ENCODE results near the gene AIG1. TPM values are rescaled to one million over a fixed set of nuclear protein-coding genes. Genes with fewer than 3 reads are reported as not detected.
"Not testable (repeated sequence)": the region's sequence is repeated elsewhere in the genome, so short reads cannot be mapped to it uniquely, and the experiment has no call there.

Gene AIG1
- total and polyA plus RNA-seq, 2 donors, result 30.7 to 35.6 TPM

- DNase-seq (ENCODE audit: extremely low spot score), result no peak
- Histone ChIP-seq H3K4me1 (ENCODE audit: insufficient read depth) (no peaks in the 10 kb centered on the region), H3K27ac (ENCODE audit: low read depth) (no peak overlapping the region), H3K36me3 (ENCODE audit: insufficient read depth) (no peaks in the 10 kb centered on the region), H3K4me3 (ENCODE audit: low read depth, low read length) (no peak overlapping the region)
- WGBS, result 80% methylated on average over 2 of the region's 2 CpGs
Measured at GRCh38 chr6:143040018-143040417, 20.7 kb upstream of the AIG1 start.

DNA sequence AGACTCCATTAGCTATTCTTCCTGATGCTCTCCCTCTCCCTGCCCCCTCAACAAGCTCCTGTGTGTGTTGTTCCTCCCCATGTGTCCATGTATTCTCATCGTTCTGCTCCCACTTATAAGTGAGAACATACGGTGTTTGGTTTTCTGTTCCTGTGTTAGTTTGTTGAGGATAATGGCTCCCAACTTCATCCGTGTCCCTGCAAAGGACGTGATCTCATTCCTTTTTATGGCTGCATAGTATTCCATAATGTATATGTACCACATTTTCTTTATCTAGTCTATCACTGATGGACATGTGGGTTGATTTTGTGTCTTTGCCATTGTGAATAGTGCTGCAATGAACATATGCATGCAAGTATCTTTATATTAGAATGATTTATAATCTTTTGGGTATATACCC lies 16.3 kb upstream of the AIG1 start:
- not testable (repeated sequence) for H3K4me3 ChIP-seq (ENCODE audit: low read depth, low read length); H3K27ac ChIP-seq (ENCODE audit: low read depth); H3K4me1 ChIP-seq (ENCODE audit: insufficient read depth); DNase-seq (ENCODE audit: extremely low spot score); H3K36me3 ChIP-seq (ENCODE audit: insufficient read depth)
- WGBS, result 93% methylated on average over 4 of the region's 4 CpGs

GRCh38 chr6:143049611-143050010 lies 11.1 kb upstream of the AIG1 start:
- WGBS, result 91% methylated on average over 10 of the region's 10 CpGs
- Histone ChIP-seq H3K36me3 (ENCODE audit: insufficient read depth) (no peaks in the 10 kb centered on the region), H3K4me3 (ENCODE audit: low read depth, low read length) (no peak overlapping the region), H3K4me1 (ENCODE audit: insufficient read depth) (no peaks in the 10 kb centered on the region), H3K27ac (ENCODE audit: low read depth) (no peak overlapping the region)
- DNase-seq (ENCODE audit: extremely low spot score), result no peak

GRCh38 chr6:143050509-143050908 lies 10.2 kb upstream of the AIG1 start:
- no peaks in the 10 kb centered on the region for H3K36me3 ChIP-seq (ENCODE audit: insufficient read depth)
- no peak for DNase-seq (ENCODE audit: extremely low spot score)
- H3K27ac ChIP-seq (ENCODE audit: low read depth), result no peak overlapping the region
- 92% methylated on average over 2 of the region's 2 CpGs for WGBS
- no peaks in the 10 kb centered on the region for H3K4me1 ChIP-seq (ENCODE audit: insufficient read depth)
- no peak overlapping the region for H3K4me3 ChIP-seq (ENCODE audit: low read depth, low read length)

- WGBS, result 62% methylated on average over 5 of the region's 5 CpGs
Measured at GRCh38 chr6:143052282-143052681, 8.4 kb upstream of the AIG1 start.

GRCh38 chr6:143053856-143054255 lies 6.8 kb upstream of the AIG1 start:
- no peaks in the 10 kb centered on the region for H3K36me3 ChIP-seq (ENCODE audit: insufficient read depth)
- no peak overlapping the region for H3K4me3 ChIP-seq (ENCODE audit: low read depth, low read length)
- 90% methylated on average over 3 of the region's 3 CpGs for WGBS
- H3K27ac ChIP-seq (ENCODE audit: low read depth), result no peak overlapping the region
- DNase-seq (ENCODE audit: extremely low spot score), result no peak
- H3K4me1 ChIP-seq (ENCODE audit: insufficient read depth), result no peaks in the 10 kb centered on the region

More at GRCh38 chr6:143052282-143052681, 8.4 kb upstream of the AIG1 start:
- Histone ChIP-seq H3K36me3 (ENCODE audit: insufficient read depth) (no peaks in the 10 kb centered on the region), H3K27ac (ENCODE audit: low read depth) (no peak overlapping the region), H3K4me3 (ENCODE audit: low read depth, low read length) (no peak overlapping the region), H3K4me1 (ENCODE audit: insufficient read depth) (no peaks in the 10 kb centered on the region)
- no peak for DNase-seq (ENCODE audit: extremely low spot score)

- no peak for DNase-seq (ENCODE audit: extremely low spot score)
- H3K4me3 ChIP-seq (ENCODE audit: low read depth, low read length), result no peak overlapping the region
- H3K27ac ChIP-seq (ENCODE audit: low read depth), result no peak overlapping the region
- no peaks in the 10 kb centered on the region for H3K36me3 ChIP-seq (ENCODE audit: insufficient read depth)
- H3K4me1 ChIP-seq (ENCODE audit: insufficient read depth), result no peaks in the 10 kb centered on the region
- WGBS, result 95% methylated on average over 2 of the region's 2 CpGs
Measured at GRCh38 chr6:143054329-143054728, 6.4 kb upstream of the AIG1 start.

GRCh38 chr6:143055213-143055612 lies 5.5 kb upstream of the AIG1 start:
- DNase-seq (ENCODE audit: extremely low spot score), result no peak
- WGBS, result 88% methylated on average over 2 of the region's 2 CpGs
- H3K4me1 ChIP-seq (ENCODE audit: insufficient read depth), result no peaks in the 10 kb centered on the region
- no peaks in the 10 kb centered on the region for H3K36me3 ChIP-seq (ENCODE audit: insufficient read depth)
- H3K4me3 ChIP-seq (ENCODE audit: low read depth, low read length), result no peak overlapping the region
- no peak overlapping the region for H3K27ac ChIP-seq (ENCODE audit: low read depth)

GRCh38 chr6:143055891-143056290 lies 4.8 kb upstream of the AIG1 start:
- DNase-seq (ENCODE audit: extremely low spot score), result no peak
- Histone ChIP-seq H3K36me3 (ENCODE audit: insufficient read depth) (no peaks in the 10 kb centered on the region), H3K4me1 (ENCODE audit: insufficient read depth) (no peaks in the 10 kb centered on the region), H3K27ac (ENCODE audit: low read depth) (no peak overlapping the region), H3K4me3 (ENCODE audit: low read depth, low read length) (no peak overlapping the region)
- 83% methylated on average over 4 of the region's 4 CpGs for WGBS

DNA sequence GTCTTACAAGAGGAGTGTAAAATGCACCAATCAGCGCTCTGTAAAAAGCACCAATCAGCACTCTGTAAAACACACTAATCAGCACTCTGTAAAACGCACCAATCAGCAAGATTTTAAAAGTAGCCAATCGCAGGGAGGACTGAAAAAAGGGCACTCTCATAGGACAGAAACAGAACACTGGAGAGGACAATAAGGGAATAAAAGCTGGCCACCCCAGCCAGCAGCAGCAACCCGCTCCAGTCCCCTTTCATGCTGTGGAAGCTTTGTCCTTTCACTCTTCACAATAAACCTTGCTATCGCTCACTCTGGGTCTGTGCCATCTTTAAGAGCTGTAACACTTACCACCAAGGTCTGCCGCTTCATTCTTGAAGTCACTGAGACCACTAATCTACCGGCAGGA lies 1.7 kb upstream of the AIG1 start:
- DNase-seq (ENCODE audit: extremely low spot score), result no peak
- no peak overlapping the region for H3K4me3 ChIP-seq (ENCODE audit: low read depth, low read length)
- H3K36me3 ChIP-seq (ENCODE audit: insufficient read depth), result no peaks in the 10 kb centered on the region
- WGBS, result 94% methylated on average over 7 of the region's 7 CpGs
- no peaks in the 10 kb centered on the region for H3K4me1 ChIP-seq (ENCODE audit: insufficient read depth)
- no peak overlapping the region for H3K27ac ChIP-seq (ENCODE audit: low read depth)

DNA sequence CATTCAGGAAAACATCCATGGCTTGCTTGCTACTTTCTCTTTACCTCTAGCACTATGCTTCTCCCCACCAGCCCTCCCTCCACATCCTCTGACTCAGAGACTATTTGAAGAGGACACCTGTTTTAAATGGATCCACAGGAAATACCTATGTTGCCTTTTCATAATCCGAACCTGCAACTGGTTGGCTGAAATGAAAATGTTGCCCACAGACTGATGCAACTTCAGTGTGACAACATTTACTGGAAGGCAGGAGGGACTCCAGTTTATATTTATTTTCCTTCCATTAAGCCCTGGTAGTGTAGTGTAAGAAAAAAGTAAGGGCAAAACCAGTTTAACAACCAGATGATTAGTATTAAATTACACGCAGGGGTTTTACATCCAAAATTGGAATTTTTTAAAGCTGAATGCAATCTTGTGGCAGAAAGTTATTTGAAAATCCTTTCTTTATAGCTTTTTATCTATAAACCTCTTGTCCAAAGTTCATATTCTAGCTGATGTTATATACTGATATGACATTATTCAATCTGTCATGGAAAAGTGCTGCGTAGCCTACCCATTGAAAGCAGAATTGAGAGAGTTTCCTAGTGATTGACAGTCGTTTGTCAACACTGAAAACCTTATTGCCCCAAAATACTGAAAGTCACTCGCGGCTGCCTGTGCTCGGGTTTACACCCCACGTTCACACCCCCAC lies 881 bp upstream of the AIG1 start:
- Histone ChIP-seq H3K4me1 (ENCODE audit: insufficient read depth) (no peaks in the 10 kb centered on the region), H3K27ac (ENCODE audit: low read depth) (peak overlapping the region; percentile 96), H3K4me3 (ENCODE audit: low read depth, low read length) (peak overlapping the region; percentile 92), H3K36me3 (ENCODE audit: insufficient read depth) (no peaks in the 10 kb centered on the region)
- DNase-seq (ENCODE audit: extremely low spot score), result peak; percentile 39
- WGBS, result 10% methylated on average over 8 of the region's 8 CpGs

DNA sequence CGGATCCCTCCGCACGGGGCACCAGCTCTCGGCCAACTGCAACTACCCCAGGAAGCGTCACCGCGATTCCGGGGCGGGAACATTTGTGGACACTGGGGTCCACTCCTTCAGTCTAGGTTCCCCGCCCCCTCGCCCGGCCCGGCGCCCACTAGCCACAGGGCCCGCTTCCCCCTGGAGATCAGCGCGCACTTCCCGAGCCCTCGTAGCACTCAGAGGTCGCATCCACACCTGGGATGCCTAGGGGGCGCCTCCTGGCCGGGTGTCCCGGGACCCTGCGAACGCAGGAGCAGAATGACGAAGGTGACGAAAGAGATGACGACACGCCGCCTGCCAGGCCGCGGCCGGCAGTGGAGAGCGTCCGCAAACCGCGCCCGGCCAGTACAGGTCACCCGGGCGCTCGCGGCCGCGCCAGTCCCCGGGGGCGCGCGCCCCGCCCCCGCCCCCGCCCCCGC lies 309 bp upstream of the AIG1 start:
- H3K4me1 ChIP-seq (ENCODE audit: insufficient read depth), result peaks cover 1% of the 10 kb centered on the region
- peak overlapping the region; percentile 96 for H3K27ac ChIP-seq (ENCODE audit: low read depth)
- under 1% methylated on average over 52 of the region's 52 CpGs for WGBS
- H3K36me3 ChIP-seq (ENCODE audit: insufficient read depth), result no peaks in the 10 kb centered on the region
- DNase-seq (ENCODE audit: extremely low spot score), result peak; percentile 52
- H3K4me3 ChIP-seq (ENCODE audit: low read depth, low read length), result peak overlapping the region; percentile 92

- Histone ChIP-seq H3K36me3 (ENCODE audit: insufficient read depth) (no peaks in the 10 kb centered on the region), H3K27ac (ENCODE audit: low read depth) (peak overlapping the region; percentile 50), H3K4me1 (ENCODE audit: insufficient read depth) (peaks cover 1% of the 10 kb centered on the region), H3K4me3 (ENCODE audit: low read depth, low read length) (peak overlapping the region; percentile 92)
- DNase-seq (ENCODE audit: extremely low spot score), result no peak
- WGBS, result 72% methylated on average over 3 of the region's 3 CpGs
Measured at GRCh38 chr6:143061597-143062385, 1.1 kb downstream of the AIG1 start.

DNA sequence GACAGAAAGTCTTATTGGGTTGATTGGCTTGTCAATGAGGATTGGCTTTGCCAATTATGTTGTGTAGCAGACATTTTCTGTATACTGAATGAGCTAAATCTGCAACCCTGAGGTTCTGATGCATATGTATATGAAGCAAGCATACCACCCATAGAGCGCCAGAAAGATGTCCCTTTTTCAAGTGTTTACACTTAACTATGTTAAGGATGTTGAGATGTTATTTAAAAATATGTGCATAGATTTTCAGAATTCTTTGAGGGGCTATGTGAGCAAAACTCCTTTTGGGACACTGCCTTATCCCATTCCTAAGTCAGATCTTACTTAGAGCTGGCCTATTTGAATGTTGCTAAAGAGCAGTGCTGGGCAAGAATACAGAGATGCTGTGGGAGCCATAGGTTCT lies 1.9 kb downstream of the AIG1 start:
- Histone ChIP-seq H3K27ac (ENCODE audit: low read depth) (no peak overlapping the region), H3K4me1 (ENCODE audit: insufficient read depth) (peaks cover 1% of the 10 kb centered on the region), H3K4me3 (ENCODE audit: low read depth, low read length) (no peak overlapping the region), H3K36me3 (ENCODE audit: insufficient read depth) (no peaks in the 10 kb centered on the region)
- DNase-seq (ENCODE audit: extremely low spot score), result no peak
- WGBS, result 99% methylated on average over 1 of the region's 1 CpG

All from urinary bladder (tissue), 4 donors.